HL-60/S4 treated with retinoic acid at 250 ng/mL for 4 days and 3 days (cell line): ENCODE results near the gene IMMP2L.

Experiments used
- in situ Hi-C: fragments of 300-500 bp; cut with MboI; formaldehyde crosslinking; loops from 2 replicates; pipeline ENCODE4 v1.7.0; 2022; ENCODE audit warnings: low sequenced_read_pairs

Gene IMMP2L

GRCh38 chr7:110898516-110898915, 663.8 kb downstream of the IMMP2L start:
- in situ Hi-C loops: no loop called here

DNA sequence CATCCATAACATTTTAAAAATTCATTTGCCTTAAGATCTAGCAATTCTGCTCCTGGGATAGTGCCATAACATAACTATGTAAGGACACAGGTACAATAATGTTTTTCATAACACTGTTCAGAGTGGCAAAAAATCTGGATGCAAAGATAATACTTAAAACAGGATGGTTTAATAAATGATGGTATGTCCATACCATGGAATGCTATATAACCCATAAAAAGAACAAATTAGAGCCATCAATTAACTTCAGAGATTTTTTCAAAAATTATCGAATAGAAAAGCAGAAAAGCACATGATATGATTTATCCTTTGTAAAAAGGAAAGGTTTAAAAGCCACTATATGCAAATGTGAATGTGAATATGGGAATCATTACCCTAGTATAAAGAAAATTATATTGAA, 664.8 kb downstream of the IMMP2L start:
- in situ Hi-C loops: no loop called here

DNA sequence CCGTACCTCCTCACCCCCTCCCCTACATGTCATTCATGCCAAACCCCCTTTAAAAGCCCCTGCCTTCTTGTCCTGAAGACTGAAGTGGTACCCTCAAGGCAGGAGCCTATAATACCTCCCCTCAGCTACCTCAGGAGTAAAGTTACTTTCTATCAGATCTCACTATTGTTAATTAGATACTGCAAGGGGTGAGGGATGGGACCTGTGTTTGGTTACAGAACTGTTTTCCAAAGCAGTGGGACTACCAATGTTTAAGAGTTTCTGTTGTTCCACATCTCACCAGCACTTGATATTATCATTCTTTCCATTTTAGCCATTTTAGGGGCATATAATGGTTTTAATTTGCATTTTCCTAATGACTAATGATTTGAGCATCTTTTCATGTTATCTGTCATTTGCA, 668.2 kb downstream of the IMMP2L start:
- in situ Hi-C loops: no loop called here

- in situ Hi-C loops: no loop called here
These were observed 671.1 kb downstream of the IMMP2L start for GRCh38 chr7:110891197-110891596.

DNA sequence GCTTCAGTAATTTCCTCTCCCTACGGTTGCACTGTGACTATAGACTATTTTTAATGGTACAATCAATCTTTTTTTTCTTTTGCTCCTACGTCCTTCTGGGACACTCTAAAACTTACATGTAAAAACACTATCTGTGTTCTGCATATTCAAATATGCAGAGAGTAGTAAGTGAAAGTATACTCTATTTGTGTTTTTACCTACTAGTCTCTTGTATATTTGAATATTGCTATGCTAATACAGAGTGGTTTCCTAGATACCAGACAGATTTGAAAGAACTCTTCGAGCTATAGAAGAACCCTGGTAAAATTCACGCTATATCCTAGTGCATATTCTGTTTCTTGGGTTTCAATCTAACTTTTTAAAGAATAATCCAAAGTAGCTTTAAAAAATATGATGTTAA, 672.2 kb downstream of the IMMP2L start:
- in situ Hi-C loops: no loop called here

DNA sequence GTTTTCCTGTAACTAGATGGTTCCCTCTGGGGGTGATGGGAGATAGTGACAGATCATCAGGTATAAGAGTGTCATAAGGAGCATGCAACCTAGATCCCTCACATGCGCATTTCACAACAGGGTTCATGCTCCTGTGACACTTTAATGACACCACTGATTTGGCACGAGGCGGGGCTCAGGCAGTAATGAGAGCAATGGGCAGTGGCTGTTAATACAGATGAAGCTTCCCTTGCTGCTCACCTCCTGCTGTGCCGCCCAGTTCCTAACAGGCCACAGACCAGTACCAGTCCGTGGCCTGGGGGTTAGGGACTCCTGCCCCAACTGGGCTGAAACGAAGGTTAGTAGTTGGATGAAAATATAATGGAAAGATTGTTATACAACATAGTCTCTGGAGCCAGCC, 673.0 kb downstream of the IMMP2L start:
- in situ Hi-C loops: no loop called here

DNA sequence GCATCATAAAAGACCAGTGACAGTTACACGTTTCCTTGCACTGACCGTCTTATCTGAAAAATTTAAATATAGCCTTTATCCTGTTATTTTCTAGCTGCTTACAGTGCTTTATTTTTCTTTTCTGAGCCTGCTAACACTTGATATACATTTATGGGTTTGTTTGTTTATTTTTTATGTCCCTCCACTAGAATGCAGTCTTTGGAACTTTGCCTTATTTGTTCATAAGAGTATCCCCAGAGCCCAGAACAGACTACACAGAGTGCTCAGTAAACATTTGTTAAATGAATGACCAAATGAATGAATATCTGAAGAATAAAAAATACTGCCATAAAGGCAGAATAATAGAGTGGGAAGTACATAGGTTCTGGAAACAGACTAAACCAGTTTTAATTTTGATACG, 673.7 kb downstream of the IMMP2L start:
- in situ Hi-C loops: no loop called here

DNA sequence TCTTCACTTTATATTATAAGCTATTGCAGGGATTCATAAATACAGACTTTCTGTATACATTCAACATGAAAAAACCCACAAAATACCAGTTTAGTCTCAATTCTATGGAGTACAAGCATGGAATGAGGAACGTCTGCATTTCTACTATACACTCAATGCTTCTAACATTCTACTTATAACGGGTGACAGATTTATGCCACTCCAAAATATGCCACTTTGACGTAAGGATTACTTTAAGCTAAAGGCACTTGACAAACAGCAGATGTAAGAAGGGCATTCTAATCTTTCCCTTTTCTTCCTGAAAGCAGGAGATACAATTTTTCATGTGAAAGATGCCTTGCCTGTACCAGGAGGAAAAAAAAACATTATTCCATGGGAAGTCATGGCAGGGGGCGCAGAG, 676.8 kb downstream of the IMMP2L start:
- in situ Hi-C loops: no loop called here

GRCh38 chr7:110881721-110882120, 680.6 kb downstream of the IMMP2L start:
- in situ Hi-C loops: no loop called here

- in situ Hi-C loops: no loop called here
These were observed 681.3 kb downstream of the IMMP2L start for GRCh38 chr7:110880971-110881370.

- in situ Hi-C loops: no loop called here
These were observed 685.3 kb downstream of the IMMP2L start for GRCh38 chr7:110877016-110877415.

GRCh38 chr7:110875346-110875745, 686.9 kb downstream of the IMMP2L start:
- in situ Hi-C loops: no loop called here

GRCh38 chr7:110871856-110872255, 690.4 kb downstream of the IMMP2L start:
- in situ Hi-C loops: no loop called here

- in situ Hi-C loops: no loop called here
These were observed 691.4 kb downstream of the IMMP2L start for GRCh38 chr7:110870926-110871325.

DNA sequence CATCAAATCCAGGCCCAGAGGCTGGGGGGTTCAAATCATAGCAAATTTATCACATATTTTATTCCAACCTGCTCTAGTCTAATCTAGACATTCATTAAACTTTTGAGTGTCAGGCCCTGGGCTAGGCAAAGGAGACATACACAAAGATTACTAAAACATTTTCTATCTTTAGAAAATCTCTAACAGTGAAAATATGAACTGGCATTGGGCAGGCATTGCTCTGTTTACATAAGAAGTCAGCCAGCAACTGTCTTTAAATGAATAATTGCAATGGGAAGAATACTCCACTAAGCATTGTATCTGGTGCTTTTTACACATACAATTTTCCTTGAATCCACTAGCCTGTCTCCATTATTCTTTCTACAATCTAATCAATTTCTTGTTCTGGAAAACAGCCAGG, 693.8 kb downstream of the IMMP2L start:
- in situ Hi-C loops: no loop called here

GRCh38 chr7:110867771-110868170, 694.5 kb downstream of the IMMP2L start:
- in situ Hi-C loops: no loop called here

GRCh38 chr7:110863258-110863657, 699.0 kb downstream of the IMMP2L start:
- in situ Hi-C loops: no loop called here

DNA sequence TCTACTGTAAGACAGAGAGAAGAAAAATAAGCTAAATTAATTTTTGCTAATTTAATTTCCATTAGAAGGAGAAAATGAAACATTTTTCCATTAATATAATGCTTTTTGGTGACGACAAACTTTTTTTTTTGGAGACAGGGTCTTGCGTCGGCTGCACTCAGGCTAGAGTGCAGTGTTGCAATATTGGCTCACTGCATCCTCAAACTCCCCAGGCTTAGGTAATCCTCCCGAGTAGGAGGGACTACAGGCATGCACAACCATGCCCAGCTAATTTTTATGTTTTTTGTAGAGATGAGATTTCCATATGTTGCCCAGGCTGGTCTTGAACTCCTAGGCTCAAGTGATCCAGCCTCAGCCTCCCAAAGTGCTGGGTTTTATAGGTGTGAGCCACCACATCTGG, 701.1 kb downstream of the IMMP2L start:
- in situ Hi-C loops: no loop called here

DNA sequence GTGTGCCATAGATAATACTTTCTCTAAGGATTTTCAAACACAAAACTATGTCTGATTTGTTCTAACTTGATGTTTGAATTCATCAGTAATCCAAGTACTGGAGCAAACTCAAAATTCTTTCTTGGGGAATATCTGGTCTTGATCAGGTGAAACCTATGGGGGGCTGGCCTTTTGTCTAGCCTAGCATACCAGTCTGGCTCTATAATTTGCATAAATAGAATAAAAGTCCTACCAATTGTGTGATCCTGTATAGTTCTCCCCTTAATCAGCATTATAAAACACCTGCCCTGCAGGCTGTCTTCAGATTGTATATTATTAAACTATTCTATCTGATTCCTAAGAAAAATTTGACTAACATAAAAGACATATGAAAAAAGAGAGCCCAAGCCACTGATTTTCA, 705.2 kb downstream of the IMMP2L start:
- in situ Hi-C loops: no loop called here

GRCh38 chr7:110856704-110857103, 705.6 kb downstream of the IMMP2L start:
- in situ Hi-C loops: no loop called here

- in situ Hi-C loops: no loop called here
These were observed 707.6 kb downstream of the IMMP2L start for GRCh38 chr7:110854651-110855050.

- in situ Hi-C loops: no loop called here
These were observed 708.1 kb downstream of the IMMP2L start for GRCh38 chr7:110854166-110854565.

DNA sequence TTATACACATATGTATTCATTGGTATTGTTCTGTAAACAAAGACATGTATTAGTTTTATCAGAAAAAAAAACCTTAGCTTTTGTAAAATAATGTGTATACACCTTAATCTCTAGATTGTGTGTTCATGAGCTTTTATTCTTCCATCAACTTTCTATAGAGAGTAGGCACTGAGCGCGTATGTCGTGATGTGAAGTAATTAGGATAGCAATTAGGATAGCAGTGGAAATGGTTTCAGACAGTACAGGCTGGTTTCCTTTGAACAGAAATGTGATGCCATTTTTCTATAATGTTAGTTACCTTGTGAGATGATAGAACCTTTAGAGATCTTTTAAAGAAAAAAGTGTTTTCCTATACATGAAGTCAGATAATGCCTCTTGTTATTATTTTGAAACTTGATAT, 709.0 kb downstream of the IMMP2L start:
- in situ Hi-C loops: no loop called here
